Activated effector memory CD4-positive, alpha-beta T cell treated with Interleukin-2 at 50 U/mL for 16 hours (primary cell): ENCODE data around the gene KCND1.
A peak's percentile ranks its signal among the peaks of the same experiment; 100 is the strongest.

Source experiments
- DNase-seq: peaks from one replicate; pipeline ENCODE4 v3.0.0-alpha.2; 2020

KCND1 gene

GRCh38 chrX:48974033-48974432 lies 2.4 kb upstream of the KCND1 start:
- DNase-seq = no peak

- peak; percentile 2 for DNase-seq
Measured at GRCh38 chrX:48972220-48973164, 848 bp upstream of the KCND1 start.

DNA sequence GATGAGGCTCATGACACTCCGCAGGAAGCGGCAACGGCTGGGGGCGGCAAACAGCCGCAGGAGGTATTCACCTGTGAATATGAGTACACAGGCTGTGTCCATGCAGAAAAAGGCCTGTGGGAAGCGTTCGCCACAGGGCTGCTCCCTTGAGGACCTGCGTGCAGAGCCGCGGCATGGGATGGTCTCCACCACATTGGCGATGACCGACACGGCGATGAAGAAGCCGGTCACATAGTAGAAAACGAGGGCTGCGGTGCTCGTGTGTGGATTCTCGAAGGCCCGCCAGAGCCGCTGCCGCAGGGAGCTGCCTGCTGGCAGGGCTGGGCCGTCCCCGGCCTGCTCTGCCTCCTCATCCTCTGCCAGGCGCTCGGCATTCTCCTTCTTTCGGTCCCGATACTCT lies 2.2 kb downstream of the KCND1 start:
- DNase-seq = no peak

GRCh38 chrX:48968377-48968776 lies 3.3 kb downstream of the KCND1 start:
- DNase-seq = no peak

DNA sequence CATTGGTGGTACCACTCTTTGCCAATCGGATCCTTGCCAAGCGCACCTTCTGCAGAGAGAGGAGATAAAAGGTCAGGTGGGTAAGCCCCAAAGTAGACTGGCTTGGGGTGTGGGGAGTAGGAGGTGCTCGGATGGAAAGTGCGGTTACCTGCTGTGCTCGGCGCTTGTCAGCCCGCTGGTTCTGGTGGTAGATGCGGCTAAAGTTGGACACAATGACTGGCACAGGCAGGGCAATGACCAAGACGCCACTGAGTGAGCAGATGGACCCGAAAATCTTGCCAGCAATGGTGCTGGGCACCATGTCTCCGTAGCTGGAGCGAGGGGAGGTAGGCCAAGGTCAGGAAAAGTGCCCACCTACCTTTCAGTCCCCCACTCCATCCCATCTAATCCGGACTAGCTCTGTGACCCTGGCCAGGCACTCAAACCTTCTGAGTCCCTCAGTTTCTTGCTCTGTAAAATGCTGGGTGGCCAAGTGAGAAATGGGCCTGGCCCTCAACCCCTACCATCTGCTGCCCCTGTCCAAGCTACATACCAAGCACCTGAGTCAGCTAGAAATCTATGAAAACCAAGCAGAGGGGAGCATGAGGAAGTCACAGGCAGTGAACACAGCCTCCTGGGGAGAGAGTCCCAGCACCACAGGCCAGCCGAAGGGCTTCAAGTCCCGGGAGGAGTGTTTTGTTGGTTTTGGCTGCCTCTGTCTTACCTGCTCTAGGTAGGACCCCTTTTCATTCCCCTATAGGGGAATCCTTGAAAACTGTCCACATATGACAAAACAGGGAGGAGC lies 4.7 kb downstream of the KCND1 start:
- DNase-seq = no peak

GRCh38 chrX:48965959-48966358 lies 5.7 kb downstream of the KCND1 start:
- no peak for DNase-seq

- DNase-seq = no peak
Measured at GRCh38 chrX:48961585-48962091, 10.0 kb downstream of the KCND1 start.

- DNase-seq = no peak
Measured at GRCh38 chrX:48960291-48960690, 11.4 kb downstream of the KCND1 start.

DNA sequence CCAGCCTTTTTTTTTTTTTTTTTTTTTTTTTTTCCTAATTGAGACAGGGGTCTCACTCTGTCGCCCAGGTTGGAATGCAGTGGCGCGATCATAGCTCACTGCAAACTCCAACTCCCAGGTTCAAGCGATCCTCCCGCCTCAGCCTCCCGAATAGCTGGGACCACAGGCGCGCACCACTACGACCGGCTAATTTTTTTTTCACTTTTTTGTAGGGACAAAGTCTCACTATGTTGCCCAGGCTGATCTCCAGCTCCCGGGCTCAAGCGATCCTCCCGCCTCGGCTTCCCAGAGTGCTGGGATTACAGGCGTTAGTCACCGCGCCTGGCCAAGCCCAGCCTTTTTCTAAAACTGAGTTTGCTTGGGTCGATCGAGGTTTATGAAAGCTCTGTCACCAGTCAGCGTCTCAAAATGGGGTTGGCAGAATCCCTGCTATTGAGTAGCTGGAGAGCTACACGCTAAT lies 13.0 kb downstream of the KCND1 start:
- no peak for DNase-seq

GRCh38 chrX:48957827-48958634 lies 13.6 kb downstream of the KCND1 start:
- peak; percentile 88 for DNase-seq

DNA sequence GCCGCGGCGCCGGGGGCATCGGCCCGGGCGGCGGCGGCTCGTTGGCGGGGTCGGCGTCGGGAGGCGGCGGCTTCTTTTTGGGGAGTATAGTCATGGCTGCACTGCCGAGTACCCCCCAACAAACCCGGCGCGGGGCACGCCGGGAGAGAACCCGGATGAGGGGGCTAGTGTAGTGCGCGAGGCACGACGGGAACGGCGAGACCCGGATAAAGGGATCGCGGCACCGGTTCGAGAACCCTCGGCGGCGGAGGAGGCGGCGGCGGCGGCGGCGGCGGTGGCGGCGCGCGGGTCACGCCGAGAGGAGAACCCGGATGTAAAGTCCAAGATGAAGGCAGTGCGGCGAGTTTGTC lies 14.2 kb downstream of the KCND1 start, which contains the start of gene OTUD5:
Gene OTUD5 (minus strand): TSS at position 131 of the 350 bp plus-strand sequence. CDS start 37 bp downstream, at position 94.
- peak; percentile 67 for DNase-seq

GRCh38 chrX:48956728-48957414 lies 14.8 kb downstream of the KCND1 start:
- DNase-seq = peak; percentile 32

- DNase-seq = no peak
Measured at GRCh38 chrX:48948589-48948988, 23.1 kb downstream of the KCND1 start.

DNA sequence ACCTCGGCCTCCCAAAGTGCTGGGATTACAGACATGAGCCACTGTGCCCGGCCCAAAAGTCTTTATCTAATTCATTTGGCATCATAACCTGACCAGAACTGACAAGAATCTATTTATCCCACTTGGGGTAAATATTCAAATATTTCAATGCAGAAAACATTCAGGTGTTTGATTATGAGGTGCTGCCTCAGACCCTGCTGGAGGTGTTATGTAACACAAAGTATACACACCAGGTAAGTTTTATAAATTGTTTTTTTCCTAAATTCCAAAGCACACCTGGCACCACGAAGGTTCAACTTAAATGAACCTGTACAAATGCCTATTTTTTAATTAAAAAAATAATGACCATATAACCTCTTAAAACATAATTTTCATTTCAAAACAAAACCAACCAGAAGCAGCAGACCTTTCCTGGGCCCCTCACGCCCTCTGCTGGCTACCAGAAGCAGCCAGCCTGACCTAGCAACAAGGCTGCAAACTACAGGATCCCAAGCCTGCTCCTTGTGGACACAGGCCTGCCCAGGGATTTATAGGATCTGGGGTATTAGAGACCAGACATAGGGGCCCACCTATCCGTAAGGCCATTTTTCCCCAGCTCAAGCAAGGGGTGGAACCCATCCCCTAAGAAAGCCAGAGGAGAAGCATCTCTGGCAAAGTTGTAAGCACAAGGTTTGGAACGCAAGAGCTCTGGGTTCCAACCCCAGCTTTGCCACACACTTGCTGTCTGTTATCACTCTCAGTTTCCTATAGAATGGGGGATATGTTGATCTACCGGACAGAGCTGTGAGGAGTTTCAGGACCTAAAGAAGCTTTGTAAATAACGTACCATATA lies 25.9 kb downstream of the KCND1 start:
- DNase-seq = no peak

- no peak for DNase-seq
Measured at GRCh38 chrX:48942895-48943294, 28.7 kb downstream of the KCND1 start.

GRCh38 chrX:48940404-48940955 lies 31.2 kb downstream of the KCND1 start:
- no peak for DNase-seq

GRCh38 chrX:48939524-48940228 lies 32.0 kb downstream of the KCND1 start:
- no peak for DNase-seq

GRCh38 chrX:48938721-48939425 lies 32.8 kb downstream of the KCND1 start:
- DNase-seq = peak; percentile 45
